HG03575 (cell line): Measurements from ENCODE around the gene SLC47A1.

ENCODE experiments used
- ATAC-seq: cut with Tn5 transposase; IDR thresholded peaks from one replicate; pipeline ENCODE4 v1.9.1; 2021; ENCODE audit not compliant: unreplicated experiment, insufficient number of reproducible peaks, low FRiP score; ENCODE audit errors: extremely low read depth

Gene SLC47A1

DNA sequence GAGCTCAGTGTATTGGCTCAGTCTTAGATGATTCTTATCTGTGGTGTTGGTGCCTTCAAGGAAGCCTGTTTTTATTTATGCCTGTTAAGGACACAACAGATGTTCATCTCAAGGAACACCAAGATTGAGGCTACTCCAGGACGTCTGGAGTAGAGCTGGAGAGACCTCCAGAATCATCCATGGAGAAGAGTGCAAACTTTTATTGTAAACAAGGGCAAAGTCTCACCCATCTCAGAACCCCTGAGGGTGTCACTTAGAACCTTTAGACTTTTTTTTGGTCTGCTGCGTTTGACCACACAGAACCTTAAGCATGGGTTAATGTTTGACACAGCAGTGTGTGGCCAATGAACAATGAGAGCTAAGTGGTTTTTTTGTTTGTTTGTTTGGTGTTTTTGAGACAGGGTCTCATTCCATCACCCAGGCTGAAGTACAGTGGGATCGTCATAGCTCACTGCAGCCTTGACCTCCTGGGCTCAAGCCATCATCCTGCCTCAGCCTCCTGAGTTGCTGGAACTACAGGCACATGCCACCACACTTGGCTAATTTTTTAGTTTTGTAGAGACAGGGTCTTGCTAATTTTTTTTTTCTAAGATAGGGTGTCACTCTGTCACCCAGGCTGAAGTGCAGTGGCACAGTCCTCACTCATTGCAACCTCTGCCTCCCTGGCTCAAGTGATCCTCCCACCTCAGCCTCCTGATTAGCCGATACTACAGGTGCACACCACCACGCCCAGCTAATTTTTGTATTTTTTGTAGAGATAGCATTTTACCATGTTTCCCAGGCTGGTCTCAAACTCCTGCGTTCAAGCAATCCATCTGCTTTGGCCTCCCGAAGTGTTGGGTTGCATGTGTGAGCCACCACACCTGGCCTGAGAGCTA lies 16.3 kb downstream of the SLC47A1 start:
- ATAC-seq, result no peak

DNA sequence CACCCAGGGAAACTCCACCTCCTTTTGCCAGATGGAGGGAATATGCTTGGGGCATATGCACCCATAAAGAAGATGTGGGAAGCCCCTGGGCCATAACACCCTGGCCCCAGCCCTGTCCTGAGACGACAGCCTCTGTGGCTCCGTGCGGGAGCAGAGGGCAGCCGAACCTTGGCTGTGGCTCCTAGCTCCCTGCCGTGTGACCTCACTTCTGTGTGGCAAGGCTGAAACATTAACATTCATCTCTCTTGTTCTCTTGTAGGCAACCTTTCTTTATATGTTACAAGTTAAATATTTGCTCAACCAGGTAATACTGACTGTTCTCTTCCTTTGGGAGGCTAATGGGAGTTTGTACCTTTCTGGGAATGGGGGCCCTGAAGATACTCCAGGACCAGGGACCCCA lies 17.5 kb downstream of the SLC47A1 start:
- ATAC-seq, result no peak

DNA sequence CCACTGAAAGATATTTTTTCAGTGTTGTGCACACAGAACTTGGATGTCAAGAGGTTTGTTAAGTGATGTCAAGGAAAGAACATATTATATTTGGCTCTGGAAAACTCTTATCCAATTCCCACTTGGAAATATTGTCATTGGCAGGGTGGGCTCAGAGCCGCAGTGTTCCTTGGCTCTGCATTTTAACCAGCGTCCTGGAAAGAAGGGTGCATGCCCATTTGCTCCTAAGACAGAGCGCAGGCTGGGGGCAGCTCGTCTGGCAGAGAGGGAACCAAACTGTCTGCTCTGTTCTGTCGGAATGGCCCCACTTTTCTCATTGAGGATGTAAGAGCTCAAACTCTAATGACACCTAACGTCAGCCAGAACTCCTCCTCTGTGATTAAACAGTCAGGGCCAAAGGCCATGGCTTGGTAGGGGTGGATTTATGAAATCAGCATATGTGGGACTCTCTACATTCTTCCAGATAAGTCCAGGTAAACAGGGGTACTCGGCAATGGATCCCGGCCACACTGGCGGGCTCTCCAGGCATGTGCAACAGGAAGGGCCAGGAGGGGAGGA lies 18.0 kb downstream of the SLC47A1 start:
- no peak for ATAC-seq

DNA sequence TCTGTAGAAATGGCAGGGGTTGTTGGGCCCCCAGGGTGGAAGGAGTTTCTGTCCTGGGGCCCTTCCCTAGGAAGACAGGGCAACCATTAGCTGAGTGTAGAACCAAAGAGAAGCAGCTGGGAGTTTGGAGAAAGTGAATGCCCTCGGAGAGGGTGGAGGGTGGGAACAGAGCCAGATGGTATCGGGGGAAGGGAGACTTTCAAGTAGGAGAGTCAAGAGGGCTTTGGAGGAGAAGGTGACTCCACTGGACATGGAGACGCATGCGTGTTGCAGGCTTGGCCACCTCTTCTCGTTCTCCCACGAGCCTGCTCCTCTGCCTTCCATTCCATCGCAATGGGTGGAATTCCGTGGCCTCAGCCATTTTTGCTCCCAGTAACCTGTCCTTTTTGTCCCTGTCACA lies 19.4 kb downstream of the SLC47A1 start:
- no peak for ATAC-seq

DNA sequence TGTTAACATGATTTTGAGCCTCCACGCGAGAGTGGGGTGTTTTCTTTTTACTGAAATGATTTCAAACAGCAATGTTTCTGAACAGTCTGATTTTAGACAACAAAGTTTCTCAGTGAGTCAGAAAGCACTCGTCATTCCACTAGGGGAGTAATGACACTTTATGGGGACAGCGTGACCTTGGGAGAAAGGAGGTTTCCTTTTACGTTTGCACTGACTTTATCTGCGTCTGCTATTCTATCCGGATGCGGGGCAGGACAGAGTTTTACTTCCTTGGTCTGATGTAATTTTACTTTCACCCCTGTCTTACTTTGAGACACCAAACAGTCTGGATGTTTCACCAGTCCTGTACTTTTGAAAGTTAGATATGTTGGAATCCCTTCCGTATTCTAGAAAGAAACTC lies 20.7 kb downstream of the SLC47A1 start:
- ATAC-seq, result no peak

DNA sequence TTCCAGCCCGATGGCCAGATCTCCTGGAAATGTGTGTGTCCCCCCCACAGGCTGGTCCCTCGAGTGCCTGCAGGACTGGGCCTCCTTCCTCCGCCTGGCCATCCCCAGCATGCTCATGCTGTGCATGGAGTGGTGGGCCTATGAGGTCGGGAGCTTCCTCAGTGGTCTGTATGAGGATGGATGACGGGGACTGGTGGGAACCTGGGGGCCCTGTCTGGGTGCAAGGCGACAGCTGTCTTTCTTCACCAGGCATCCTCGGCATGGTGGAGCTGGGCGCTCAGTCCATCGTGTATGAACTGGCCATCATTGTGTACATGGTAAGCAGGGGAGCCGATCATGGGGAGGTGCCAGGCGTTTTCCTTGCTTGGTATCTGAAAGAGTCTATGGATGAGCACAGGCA lies 22.1 kb downstream of the SLC47A1 start:
- no peak for ATAC-seq

DNA sequence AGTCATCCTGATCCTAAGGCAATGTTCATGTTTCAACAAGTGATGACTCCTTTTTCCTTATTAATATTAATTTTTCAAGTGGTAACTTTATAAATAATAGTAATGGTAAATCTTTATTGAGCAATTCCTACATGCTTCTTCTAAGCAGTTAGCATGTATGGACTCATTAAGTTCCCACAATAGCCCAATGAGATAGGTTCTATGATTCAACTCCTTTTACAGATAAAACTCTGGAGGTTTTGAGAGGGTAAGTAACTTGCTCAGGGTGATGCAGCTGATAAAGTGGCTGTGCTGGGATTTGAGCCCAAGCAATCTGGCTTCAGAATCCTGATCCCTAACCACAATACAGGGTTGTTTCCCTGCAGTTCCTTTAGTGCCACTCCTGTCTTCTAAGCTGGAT lies 25.3 kb downstream of the SLC47A1 start:
- ATAC-seq, result no peak

DNA sequence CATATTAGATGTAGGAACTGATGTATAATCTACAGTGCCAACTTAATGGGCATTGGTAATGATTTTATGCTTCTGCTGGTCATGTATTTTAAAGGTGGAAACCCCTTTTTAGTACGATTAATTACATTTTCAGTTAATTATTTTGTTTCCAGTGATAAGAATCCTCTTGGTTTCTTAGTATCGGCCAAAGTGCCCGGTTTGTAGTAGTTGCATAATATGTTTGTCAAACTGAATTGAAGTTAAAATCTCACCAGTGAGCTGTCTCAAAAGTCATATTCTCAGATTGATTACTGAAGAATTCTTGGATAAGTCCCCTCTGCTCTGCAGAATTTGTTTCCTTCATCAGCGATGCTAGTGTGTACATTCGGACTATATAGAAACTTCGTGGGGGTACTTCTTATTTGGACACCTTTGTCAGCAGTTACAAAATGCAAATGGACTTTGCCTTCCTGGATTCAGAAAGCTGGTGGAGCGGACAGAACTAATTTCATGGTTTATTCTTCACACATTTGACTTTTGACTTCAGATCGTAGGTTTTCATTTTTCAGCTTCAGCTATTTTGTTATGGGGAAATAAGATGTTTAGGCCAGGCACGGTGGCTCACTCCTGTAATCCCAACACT lies 28.2 kb downstream of the SLC47A1 start:
- ATAC-seq, result no peak

DNA sequence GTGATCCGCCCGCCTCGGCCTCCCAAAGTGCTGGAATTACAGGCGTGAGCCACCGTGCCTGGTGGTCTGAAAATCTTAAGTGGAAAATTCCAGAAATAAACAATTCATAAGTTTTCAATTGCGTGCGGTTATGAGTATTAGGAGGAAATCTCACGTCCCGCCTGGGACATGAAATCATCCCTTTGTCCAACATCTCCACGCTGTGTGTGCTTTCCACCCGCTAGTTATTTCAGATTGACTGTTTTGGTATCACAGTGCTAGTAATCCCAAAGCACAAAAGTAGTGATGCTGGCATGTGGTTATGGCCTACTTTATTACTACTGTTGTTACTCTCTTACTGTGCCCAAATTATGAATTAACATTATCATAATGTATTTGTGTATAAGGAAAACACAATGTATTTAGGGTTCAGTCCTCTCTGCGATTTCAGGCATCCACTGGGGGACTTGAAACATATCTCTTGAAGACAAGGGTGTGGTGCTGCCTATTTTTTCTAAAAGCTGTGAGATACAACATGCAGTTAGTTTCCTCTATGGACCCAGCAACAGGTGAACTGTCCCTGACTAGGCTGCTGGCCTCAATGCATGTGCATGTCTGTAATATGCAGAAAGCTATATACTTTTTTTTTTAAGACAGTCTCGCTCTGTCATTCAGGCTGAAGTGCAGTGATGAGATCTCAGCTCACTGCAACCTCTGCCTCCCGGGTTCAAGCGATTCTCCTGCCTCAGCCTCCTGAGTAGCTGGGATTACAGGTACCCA lies 32.3 kb downstream of the SLC47A1 start:
- ATAC-seq, result no peak

DNA sequence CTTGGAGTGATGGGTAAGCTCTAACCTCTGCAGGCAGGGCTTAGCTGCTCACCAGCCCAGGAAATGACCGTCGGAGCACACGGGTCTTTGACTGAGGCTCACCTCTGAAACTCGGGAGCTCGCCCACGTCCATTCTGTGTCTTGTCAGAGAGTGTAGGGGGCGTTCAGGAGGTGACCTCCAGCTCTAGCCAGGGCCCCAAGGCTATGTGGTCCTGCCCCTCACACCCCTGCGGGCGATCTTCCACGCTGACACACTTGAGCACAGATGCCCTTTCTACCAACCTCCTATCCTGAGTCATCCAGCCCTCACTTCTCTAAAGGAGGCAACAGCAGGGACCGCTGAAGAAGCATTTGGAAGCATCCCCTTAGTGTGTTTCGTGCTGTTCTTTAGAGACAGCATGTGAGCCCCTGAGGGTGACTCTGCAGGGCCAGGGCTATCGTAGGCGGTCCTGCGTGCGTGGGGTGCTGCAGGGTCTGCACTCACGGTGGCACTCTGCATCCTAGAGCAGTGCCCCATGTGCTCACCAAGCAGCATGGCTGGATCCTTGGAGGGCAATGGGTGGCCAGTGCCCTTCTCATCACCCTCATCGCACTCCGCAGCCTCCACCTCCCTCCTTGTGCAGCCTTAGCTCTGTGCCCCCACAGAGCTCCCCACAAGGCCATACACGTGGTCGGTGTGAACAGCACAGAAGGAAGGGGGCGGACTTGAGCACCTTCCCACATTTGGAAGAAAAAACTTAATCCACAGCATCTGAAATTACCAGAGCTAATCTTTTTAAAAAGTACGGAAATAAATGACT lies 33.8 kb downstream of the SLC47A1 start:
- ATAC-seq, result no peak

DNA sequence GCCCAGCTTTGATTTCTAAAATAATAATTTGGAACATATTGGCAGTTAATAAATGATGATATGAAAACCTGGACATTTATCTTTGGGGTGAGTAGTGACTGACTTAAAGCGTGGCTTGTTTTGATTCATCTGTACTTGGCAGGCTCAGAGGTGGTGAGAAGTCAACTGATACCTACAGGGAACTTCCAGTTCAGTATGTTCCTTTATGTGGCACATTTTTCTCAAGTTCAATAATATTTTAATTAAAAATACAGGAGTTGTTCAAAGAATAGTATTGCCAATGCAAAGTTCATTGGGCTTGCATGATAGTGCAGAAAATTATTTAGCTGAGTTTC lies 34.3 kb downstream of the SLC47A1 start:
- no peak for ATAC-seq

DNA sequence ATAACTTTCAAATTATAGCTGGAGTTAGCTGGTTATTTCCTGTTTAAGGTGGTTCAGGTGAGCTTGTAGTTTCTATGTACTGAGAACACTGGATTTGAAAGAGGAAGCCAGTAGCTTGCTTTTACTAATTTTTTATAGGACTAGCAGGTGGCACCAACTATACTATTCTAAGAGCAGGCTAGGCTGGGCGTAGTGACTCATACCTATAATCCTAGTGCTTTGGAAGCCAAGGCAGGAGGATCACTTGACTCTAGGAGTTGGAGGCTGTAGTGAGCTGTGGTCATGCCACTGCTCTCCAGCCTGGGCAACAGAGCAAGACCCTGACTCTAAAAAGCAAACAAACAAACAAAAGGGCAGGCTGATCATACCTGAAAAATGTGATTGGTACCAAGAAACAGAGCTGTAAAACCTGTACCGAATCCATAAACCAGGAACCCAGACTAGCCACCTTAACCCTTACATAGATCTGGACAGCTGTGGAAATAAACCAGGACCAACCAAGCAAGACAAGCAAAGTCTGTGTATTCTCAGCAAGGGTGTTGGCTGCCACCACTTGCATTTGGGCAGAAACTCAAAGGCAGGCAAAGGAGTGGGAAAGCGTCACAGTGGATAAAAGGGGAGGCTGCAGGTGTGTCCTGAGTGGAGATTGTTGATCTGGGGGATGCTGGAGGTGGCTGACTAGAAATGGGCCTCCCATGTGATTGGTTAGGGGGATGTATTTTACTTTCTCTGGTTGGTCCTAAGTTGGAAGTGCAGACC lies 36.3 kb downstream of the SLC47A1 start:
- no peak for ATAC-seq

DNA sequence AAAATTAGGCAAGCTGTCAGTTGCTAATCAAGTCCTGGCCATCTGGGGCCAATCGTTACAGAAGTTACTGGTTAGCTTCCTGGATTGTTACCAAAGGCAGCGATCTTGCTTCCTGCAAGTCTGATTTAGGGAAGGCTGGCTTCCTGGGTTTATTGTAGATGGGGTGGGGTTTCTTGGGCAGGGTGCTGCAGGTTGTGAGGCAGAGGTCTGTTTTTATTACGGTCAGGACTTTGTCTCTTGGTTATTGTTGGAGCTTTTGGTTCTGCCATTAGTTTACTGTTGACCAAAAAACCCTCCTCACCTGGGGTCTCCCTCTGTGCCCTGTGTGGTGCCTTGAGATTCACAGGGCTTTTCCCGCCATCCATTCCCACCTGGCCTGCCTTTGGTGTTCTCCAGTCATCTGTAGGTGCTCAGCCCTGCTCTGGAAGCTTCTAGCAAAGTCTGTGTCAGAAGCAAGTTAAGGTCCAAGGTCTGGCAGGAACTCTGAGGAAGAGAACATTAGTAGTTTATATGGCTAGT lies 36.9 kb downstream of the SLC47A1 start:
- no peak for ATAC-seq

DNA sequence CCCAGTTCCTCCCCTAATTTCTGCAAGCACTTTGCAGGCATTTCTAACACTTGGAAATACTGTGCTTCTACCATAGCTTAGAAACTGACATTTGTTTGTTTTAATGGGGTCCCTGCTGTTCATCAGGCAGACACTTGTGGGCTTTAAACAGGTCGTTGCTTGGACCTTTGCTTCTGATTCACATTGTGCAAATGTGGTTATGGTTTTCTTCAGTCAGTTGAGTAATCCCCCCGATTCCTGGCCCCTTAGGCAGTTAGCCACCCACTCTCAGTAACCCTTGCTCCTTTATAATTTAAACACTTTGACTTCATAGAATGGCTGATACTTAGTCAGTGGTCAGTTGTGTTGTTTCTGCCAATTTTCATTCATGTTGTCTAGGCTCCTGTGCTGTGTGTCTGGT lies 39.4 kb downstream of the SLC47A1 start:
- ATAC-seq, result no peak

DNA sequence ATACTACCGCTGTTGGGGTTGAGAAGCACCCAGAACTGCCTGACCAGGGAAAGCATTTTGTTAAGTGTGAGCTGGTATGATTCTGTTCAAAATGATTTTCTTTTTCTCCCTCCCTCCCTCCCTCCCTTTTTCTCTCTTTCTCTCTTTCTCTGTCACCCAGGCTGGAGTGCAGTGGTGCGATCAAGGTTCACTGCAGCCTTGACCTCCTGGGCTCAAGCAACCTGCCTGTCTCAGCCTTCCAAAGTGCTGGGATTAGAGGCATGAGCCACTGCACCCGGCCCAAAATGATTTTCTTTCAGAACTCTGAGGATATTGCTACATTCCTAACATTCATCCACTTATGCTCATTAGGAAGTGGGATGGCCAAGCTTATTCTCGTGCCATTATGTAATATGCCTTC lies 41.3 kb downstream of the SLC47A1 start:
- ATAC-seq, result no peak

DNA sequence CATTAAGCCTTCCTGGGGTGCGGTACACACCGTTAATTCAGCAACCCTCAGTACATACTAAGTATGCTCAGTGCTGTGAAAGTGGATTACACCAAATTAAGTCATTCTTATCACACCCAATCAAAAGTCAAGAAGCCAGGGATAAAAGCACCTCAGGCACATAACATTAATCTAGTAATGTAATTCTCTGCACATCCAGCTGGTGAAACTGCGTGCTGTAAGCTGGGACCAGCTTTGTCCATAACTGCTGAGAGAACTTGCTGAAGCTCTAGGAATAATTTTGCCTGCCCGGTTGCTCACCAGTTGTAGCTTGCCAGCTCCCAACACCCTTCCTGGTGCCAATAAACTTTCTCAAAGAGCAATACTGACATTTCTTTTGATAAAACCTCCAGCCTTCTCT lies 44.9 kb downstream of the SLC47A1 start:
- ATAC-seq, result no peak

DNA sequence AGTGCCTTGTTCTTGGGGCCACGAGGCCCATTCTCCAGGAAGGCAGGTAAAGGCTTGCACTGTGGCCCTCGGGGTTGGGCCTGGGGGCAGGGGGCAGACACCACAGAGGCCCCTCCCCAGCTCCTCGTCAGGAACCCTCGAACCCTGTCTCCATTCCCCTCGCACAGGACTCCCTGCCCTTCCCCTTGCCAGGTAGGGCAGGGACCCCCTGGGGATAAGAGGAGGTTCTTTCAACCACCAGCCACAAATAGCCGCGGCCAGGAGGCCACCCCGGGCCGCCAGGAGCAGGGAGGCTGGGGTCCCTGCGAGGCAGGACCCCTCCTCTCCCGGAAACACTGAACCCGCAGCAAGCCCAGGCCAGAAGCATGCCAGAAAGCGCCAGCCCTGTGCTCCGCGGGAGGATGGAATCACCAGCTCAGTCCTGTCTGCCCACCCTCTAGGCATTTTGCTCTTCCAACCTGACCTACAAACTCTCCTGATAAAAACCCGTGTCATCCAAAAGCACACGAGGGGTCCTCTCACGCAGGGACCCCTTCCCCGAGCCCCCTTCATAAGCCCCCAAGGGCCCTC lies 45.6 kb downstream of the SLC47A1 start:
- ATAC-seq, result no peak
